Measurements from ENCODE around the gene ABHD18.

- TF ChIP-seq CTCF (IDR thresholded peaks at IDR 0.05), result no peak
- TF ChIP-seq POLR2A (IDR thresholded peaks at IDR 0.05), result no peak
Observed at GRCh38 chr4:127917151-127917550, 48.1 kb upstream of the ABHD18 start.
